Activated CD4-positive, CD25-positive, alpha-beta regulatory T cell treated with anti-CD3 and anti-CD28 coated beads, Interleukin-2, amount 50 U/mL, for 16 hours (primary cell): Measurements from ENCODE around the gene HNRNPA0.

Source experiments
- DNase-seq: peaks from one replicate; pipeline ENCODE4 v3.0.0-alpha.2; 2020; ENCODE audit warnings: low read depth, low spot score

HNRNPA0 gene

DNA sequence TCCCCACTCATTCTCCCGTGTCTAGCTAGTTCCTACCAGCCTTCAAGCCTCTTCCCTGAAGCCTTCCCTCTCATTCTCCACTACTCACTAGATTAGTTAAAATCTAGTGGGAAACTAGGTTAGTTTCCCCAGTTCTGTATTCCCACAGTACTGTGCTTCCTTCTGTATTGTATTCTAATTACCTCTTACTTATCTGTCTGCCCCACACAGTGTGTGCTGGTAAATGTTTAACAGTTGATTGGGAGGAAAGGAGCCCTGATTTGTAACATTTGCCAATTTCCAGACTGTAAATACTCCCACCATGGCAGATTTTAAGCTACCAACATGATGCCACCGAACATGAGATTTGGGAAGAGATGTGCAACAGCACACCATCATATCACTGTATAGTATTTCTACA lies 26.5 kb downstream of the HNRNPA0 start:
- DNase-seq, result no peak

DNA sequence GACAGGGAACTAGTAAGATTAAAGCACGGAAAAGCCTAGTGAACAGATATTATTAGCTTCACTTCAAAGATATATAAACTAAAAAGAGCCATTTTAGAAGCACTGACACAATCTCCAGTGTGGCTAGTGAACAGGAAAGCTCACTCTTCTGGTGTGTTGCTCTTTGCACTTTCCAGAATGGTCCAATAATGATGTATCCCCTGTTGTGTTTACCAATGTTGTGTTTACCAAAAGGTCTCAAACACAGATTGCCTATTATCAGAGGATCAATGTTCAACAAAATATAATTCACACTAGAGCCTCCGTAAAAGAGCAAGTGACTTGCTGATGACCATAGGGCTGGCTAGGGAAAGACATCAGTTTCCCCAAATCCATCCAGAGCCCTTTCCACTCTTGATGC lies 29.9 kb downstream of the HNRNPA0 start:
- DNase-seq, result no peak

DNA sequence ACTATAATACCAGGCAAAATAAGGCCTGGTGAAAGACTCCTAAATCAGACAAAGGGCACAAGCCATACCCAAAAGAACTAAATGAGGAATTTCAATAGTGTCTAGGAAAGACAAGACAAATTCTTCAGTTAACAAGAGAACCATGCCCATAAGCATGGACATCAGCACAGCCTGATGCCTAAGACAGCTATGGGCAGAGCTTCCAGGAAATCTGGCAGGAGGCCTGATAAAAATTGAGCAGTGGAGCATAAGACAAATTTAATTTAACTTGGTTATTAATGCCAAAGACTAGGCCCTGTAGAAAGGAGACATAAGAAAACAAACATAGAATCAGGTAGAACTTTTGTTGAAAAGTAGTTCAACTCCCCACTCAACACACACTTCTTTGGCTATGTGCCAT lies 35.6 kb downstream of the HNRNPA0 start:
- no peak for DNase-seq

DNA sequence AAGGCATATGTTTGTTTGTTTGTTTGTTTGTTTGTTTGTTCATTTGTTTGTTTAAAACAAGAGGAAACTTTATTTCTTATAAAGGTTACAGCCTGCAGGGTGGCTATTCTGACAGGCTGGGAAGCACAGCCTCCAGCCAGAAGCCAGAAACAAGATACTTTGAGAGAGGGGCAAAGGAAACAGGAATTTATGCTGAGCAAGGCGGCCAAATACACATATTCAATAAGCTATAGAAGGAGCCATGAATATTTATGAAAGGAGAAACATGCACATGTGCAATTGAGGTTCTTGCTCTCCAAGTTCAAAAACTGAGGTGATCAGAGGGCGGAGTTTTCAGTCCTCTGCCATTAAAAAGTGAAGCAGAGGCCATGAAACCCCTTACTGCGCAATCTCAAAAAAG lies 37.8 kb downstream of the HNRNPA0 start:
- no peak for DNase-seq

DNA sequence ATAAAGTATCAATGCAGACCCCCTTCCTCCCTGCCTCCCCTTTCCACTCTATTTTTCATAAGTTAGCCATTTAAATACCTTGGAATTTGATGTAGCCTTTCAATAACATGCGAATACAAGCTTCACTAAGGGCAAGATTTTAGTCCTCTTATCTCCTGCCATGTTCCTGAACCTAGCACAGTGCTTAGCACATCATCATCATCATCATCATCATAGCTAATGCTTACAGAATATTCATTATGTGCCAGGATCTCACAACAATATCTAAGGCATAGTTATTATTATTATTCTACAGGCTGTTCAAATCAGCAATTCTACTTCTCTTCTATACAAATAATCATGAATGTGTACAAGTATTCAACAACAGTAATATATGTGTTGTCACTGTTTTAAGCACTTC lies 38.7 kb downstream of the HNRNPA0 start:
- no peak for DNase-seq

DNA sequence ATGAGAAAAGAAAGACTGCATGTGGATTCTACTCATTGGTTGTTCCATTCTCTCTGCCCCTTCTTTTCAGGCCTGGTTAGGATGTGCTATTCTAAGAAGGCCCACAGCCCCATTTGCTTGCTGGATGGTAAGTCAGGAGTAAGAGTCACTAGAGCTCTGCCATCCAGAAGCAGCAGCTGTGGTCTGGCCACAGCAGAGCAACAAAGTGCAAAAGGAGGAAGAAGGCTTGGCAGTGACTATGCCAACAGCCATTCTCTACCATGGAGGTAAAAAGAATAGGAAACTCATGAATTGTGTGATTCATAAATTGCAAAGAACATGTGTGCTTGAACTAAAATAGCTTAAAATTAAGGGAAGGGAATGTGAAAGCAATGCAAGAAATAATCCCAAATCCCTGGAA lies 39.2 kb downstream of the HNRNPA0 start:
- no peak for DNase-seq

DNA sequence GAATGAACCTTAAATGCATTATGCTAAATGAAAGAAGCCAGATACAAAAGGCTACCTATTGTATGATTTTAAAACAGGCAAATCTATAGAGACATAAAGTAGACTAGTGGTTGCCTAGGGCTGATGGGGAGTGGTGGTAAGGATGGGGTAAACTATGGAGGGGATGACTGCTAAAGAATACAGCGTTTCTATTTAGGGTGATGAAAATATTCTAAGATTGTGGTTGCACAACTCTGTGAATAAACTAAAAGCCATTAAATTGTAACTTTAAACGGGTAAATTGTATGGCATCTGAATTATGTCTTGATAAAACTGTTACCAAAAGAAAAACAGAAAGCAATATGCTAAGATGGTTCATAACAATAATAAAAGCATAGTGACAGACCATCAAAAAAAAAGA lies 39.7 kb downstream of the HNRNPA0 start:
- DNase-seq, result no peak

DNA sequence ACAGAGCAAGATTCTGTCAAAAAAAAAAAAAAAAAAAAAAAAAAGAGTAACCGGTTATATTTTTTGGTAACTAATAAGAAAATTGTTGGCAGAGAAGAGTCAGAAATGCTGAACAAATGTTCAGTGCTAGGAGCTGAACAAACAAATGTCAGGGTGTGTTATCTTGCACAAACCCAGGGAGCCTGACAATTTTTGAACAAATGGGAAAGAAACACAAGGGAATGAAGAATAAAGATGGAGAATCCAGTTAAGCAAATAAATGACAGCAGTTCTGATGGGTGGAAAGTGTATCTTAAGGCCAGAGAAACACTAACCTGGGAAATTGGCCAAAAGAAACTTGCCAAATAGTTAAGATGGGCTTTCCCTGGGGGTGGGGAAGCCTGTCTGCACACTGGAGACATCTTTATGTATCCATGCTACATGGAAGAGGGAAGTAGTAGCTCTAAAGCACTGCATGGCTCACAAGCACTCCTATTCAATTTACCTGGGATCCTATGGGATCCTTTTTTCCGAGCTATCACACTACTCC lies 42.0 kb downstream of the HNRNPA0 start:
- DNase-seq, result no peak

DNA sequence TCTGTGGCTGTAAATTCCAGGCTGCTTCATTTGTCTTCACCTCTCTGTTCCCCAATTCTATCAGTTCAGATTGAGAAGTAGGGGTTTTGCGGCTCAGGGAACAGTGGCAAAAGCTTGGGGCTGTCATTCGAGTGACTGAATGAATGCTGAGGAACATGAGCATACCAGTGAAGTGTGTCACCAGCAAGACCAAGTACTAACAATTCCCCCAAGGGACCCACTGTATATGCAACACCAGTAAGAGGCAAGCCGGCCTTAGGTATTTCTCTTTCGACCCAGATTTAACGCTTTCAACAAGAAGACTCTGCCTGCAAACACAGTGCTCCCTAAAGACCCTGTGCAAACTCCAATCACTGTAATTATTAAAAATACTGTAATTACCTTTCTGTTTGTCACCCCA lies 44.1 kb downstream of the HNRNPA0 start:
- DNase-seq, result no peak

DNA sequence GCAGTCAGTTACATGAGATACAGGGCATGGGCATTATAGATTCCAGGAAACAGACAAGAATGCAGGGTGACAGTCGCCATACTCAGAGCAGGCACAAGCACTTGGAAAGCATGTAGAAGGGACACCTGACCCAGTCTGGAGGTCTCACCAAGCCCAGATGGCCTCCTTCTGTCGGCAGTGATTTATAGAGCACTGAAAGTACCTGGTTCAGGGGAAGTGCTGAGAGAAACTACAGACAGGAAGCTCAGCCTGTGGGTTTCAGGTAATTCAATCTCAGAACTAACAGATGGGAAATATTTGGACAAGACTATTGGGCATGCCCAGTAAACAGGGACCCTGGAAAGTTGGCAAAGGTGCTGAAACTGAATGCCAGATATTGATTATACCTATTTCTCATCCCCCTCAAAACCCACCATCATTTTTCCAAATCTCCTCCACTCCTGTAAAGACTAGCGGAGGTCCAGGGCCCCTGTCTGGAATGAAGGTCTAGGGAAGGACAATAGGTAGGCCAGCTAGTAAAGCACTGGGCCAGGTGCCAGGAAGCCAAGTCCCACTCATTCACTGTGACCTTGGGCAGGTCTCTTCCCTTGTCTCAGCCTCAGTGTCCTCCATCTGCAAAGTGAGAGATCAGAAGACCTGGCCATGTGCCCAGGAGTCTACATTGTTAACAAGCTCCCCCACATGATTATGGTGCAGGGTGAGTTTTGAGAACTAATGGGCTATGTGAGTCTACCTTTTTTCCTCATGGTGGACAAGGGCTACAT lies 45.2 kb downstream of the HNRNPA0 start:
- DNase-seq, result no peak

DNA sequence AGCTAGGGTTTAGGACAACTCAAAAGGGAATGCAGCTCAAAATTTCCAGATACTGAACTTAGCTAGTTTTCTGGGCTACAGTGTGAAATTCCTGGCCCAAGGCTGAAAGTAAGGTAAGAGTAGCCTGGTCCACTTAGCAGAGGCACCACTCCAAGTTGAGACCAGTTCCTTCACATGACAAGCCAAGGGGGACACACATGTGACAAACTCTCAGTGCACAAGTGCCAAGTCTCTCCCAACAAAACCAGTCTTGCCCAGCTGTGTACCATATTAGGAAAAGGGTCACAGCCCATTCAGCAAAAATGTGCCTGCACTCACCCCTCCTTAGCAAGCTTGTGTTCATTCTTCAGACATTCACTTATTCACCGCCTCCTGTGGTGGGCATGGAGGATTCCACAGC lies 46.1 kb downstream of the HNRNPA0 start:
- no peak for DNase-seq

DNA sequence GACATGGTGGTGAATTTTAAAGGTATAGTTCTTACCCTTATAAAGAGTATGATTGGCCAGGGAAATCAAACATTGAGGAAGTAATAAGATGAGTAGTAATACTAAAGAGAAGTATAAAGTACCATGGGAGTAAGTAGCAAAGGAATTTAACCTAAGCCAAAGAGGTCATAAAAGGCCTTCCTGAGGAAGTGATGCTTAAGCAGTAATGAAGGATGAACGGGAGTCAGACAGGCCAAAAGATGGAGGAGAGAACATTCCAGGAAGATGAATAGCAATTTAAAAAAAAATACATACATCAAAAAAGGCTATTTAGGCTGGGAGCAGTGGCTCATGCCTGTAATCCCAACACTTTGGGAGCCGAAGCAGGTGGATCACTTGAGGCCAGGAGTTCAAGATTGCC lies 47.3 kb downstream of the HNRNPA0 start:
- DNase-seq, result no peak

DNA sequence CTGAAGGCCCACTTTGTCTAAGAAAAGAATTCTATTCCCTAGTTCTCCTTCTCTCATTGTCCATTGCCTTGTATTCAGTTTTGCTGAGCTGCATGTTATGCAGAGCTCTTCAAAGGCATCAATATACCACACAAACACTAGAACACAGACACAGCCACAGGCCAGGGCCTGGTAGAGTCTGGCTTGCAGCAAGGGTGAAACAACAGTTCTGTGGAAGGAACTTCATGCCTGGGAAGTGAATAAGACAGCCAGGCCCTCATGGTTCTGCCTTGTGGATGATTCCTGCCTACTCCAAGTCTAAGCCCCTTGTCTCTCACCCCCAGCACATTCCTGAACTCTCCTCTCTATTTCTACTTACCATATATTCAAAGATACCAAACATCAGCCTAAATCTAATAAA lies 49.1 kb downstream of the HNRNPA0 start:
- no peak for DNase-seq

DNA sequence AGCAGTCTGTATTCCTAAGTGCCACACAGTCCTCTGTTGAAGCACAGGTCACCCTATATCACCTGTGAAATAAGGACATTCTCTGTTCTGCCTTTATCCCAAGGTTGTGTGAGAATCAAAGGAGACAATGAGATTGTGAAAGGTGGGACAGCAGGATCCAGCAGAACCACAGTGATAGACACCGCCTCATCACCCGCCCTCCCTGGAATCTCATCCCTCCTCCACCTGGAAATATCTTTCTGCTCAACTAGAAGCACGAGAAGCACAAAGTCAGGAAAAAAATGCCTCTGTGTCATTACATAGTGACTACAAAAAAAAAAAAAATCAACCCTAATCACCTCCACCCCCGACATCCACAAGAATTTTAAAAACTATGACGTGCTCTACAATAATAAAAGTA lies 50.6 kb downstream of the HNRNPA0 start:
- DNase-seq, result no peak

DNA sequence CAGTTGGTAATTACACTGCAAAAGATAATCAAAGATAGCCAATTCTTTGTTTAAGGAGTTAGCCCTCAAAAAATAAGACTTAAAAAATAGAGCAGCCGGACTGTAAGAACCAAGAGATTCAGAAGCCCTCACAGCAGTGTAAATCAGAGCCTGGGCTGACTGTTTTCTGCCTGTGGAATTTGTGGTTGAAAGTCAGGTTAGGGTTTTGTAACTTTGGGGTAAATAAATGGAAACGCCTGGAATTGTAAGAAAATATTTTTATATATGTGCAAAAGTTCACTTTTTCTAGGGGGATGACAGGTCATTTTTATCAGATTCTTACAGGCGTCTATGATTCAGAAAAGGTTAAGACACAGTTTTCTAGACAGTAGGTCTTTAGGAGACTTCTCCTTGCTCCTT lies 53.9 kb downstream of the HNRNPA0 start:
- no peak for DNase-seq

DNA sequence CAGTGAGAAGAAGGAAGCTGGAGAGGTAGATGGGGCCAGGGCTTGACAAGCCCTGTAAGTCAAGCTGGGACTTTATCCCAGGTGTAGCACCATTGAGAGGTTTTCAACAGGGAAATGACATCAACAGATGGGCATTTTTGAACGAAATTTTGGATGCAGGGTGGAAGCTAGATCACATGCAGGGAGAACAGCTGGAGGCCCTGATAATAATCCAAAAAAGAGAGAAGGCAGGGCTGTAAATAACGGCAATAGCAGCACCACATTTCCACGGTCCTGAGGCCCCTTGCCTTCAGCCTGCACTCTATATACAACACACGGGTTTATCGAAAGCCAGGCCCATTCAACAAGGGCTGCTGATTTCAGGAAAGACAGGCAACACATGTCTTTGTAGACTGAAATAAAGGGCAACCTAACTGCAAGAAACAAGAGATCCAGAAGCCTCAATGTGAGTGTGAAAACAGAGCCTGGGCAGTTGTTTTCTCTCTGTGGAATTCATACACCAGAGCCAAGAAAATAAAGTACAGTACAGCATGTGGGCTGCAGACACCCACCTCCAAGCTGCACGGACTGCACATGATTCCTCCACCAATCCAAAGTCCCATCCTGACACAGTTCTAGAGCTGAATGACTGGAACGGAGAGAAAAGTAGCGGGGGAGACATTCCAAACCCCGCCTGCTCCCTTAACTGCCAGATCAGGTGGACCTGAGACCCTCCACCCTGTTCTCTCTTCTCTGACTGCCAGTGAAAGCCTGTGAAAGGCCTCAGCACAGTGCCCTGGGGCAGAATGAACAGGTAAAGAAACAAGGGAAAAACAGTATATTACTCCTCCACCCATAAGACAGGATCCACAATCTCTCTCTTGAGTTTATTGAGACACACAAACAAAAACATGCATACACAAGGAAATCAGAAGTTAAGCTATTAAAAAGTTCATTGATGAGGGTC lies 54.6 kb downstream of the HNRNPA0 start:
- no peak for DNase-seq

DNA sequence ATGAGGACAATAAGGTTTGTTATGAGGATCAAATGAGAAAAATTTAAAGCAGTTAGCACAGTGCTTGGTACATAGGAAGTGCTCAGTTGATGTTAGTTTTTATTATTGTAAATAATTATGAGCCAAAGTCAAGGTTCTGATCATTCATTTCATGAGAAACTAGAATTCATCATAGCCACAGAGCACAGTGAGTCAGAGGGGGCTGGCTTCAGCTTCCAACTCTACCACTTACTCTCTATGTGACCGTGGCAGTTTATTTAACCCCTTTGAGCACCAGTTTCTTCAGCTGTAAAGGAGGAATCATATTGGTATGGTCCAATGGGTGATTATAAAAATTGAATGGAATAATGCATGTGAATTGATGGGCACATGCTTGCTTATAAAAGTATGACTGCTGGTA lies 57.7 kb downstream of the HNRNPA0 start:
- DNase-seq, result no peak

DNA sequence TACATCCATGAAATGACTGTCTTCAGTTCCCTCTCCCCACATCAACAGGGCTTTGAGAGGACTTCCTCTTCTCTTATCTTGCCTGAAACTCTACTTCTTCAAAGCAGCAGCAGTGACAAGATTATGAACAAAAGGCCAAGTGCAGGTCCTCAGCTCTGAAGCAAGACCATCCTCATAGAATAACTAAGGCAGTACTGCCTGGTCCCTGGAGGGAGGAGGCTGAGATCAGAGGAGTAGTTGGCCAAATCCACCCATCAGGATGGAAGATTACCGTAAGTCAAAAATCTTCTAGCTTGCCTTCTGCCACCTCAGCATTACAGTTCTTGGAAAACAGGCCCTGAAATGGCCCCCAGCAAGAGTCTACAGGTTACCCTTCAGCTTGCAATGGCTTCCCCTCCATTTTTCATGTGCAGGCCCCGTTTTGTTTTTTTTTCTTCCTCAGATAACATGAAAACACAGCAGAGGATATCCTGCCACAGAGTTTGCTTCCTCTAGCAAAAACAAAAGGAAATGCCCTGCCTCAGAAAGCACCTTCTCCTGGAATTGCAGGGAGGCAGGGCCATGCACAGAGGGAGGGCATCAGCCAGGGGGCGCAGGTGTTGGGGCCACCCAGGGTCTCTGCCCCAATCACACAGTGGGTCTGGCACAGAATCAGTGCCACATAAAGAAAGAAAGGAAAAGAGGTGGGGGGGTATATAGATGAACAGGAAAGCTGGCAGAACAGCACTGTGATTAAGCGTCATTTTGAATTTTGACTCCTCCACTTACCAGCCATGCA lies 58.3 kb downstream of the HNRNPA0 start:
- no peak for DNase-seq
